GM10847 (cell line): ENCODE measurements around the gene IRF8.

Experiments used
- POLR2A ChIP-seq: IDR thresholded peaks from 2 replicates; pipeline ENCODE4 v1.6.1; 2011; ENCODE audit not compliant: insufficient read length; ENCODE audit errors: extremely low read depth

Gene IRF8

GRCh38 chr16:85901773-85902365, 2.9 kb downstream of the IRF8 start:
- TF ChIP-seq POLR2A = no peak

- no peak for TF ChIP-seq POLR2A
Measured at GRCh38 chr16:85902366-85903155, 3.6 kb downstream of the IRF8 start.

- no peak for TF ChIP-seq POLR2A
Measured at GRCh38 chr16:85903559-85903958, 4.6 kb downstream of the IRF8 start.

GRCh38 chr16:85905110-85906095, 6.4 kb downstream of the IRF8 start:
- no peak for TF ChIP-seq POLR2A

- TF ChIP-seq POLR2A = no peak
Measured at GRCh38 chr16:85906349-85906748, 7.4 kb downstream of the IRF8 start.

- TF ChIP-seq POLR2A = no peak
Measured at GRCh38 chr16:85908444-85908843, 9.5 kb downstream of the IRF8 start.

- TF ChIP-seq POLR2A = no peak
Measured at GRCh38 chr16:85908889-85909589, 10.1 kb downstream of the IRF8 start.

GRCh38 chr16:85909932-85910853, 11.2 kb downstream of the IRF8 start:
- no peak for TF ChIP-seq POLR2A

GRCh38 chr16:85910854-85911247, 11.9 kb downstream of the IRF8 start:
- no peak for TF ChIP-seq POLR2A

- TF ChIP-seq POLR2A = no peak
Measured at GRCh38 chr16:85911251-85911930, 12.4 kb downstream of the IRF8 start.

- TF ChIP-seq POLR2A = no peak
Measured at GRCh38 chr16:85912211-85912974, 13.4 kb downstream of the IRF8 start.

- TF ChIP-seq POLR2A = no peak
Measured at GRCh38 chr16:85913141-85913601, 14.2 kb downstream of the IRF8 start.
